ENCODE data around the gene PFKFB3.

PFKFB3 gene

DNA sequence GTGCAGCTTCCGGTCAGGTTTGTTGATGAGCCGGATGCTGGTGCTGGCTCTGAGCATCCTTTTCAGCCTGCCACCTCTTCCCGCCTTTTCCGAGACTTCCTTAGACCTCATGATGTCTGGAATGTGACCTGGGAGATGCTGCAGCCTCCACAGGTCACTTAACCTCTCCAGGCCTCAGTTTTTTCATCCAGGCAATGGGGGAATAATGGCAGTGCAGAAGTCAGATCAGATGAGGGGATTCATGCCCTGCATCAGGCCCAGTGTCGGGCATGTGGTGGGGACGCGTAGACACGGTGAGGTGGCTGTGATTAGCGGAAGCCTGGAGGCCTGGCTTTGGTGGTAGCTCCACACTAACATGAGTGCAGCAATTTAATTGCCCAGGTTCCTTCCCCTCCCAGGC is 24.6 kb downstream of the PFKFB3 start:
- Histone ChIP-seq H3K4me3 (ENCODE audit: low read length) (no peak overlapping the region), H3K27ac (ENCODE audit: low read length) (no peak overlapping the region), H3K9me3 (ENCODE audit: control insufficient read depth, insufficient read depth, low read length) (no peaks in the 10 kb centered on the region), H3K36me3 (ENCODE audit: control insufficient read depth, insufficient read depth, low read length) (peaks cover 41% of the 10 kb centered on the region), H3K4me1 (ENCODE audit: control insufficient read depth, insufficient read depth, low read length) (no peaks in the 10 kb centered on the region; the same call in 1 of the 2 replicates), H3K27me3 (ENCODE audit: control insufficient read depth, insufficient read depth, low read length) (no peaks in the 10 kb centered on the region)
- no CpG with 5 or more reads among the region's 9 CpGs for WGBS (ENCODE audit: insufficient coverage, insufficient read length)
- no peak for DNase-seq (ENCODE audit: low read depth, low spot score)

- H3K27me3 ChIP-seq (ENCODE audit: control insufficient read depth, insufficient read depth, low read length): no peaks in the 10 kb centered on the region
- H3K4me1 ChIP-seq (ENCODE audit: control insufficient read depth, insufficient read depth, low read length): no peaks in the 10 kb centered on the region; the same call in 1 of the 2 replicates
- no peaks in the 10 kb centered on the region for H3K9me3 ChIP-seq (ENCODE audit: control insufficient read depth, insufficient read depth, low read length)
- 100% methylated on average over 2 of the region's 20 CpGs for whole genome bisulfite sequencing (ENCODE audit: insufficient coverage, insufficient read length)
- H3K36me3 ChIP-seq (ENCODE audit: control insufficient read depth, insufficient read depth, low read length): peaks cover 39% of the 10 kb centered on the region
- DNase-seq (ENCODE audit: low read depth, low spot score): no peak
- H3K4me3 ChIP-seq (ENCODE audit: low read length): no peak overlapping the region
- no peak overlapping the region for H3K27ac ChIP-seq (ENCODE audit: low read length)
Measured at GRCh38 chr10:6228010-6228511, 25.3 kb downstream of the PFKFB3 start.

DNA sequence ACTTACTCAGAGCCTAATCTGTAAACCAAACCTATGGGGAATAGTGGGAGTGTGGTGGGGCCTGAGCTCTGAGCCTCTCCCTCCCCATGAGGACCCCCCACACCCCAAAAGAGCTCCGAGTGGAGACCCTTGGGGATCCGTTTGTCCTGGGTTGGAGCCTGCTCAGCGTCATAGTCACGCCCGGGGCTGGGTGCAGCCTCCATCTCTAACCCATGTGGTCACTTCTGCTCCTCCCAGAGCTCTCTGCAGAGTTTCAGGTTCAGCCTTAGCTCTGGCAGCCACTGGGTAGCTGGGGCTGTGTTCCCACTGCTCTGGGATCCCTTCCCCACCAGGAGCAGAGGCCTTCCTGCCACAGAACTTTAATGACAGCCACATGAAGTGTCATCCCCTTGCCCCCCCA is 25.9 kb downstream of the PFKFB3 start:
- Histone ChIP-seq H3K4me1 (ENCODE audit: control insufficient read depth, insufficient read depth, low read length) (no peaks in the 10 kb centered on the region; the same call in 1 of the 2 replicates), H3K27ac (ENCODE audit: low read length) (no peak overlapping the region), H3K4me3 (ENCODE audit: low read length) (no peak overlapping the region), H3K9me3 (ENCODE audit: control insufficient read depth, insufficient read depth, low read length) (no peaks in the 10 kb centered on the region), H3K27me3 (ENCODE audit: control insufficient read depth, insufficient read depth, low read length) (no peaks in the 10 kb centered on the region), H3K36me3 (ENCODE audit: control insufficient read depth, insufficient read depth, low read length) (peaks cover 44% of the 10 kb centered on the region)
- WGBS (ENCODE audit: insufficient coverage, insufficient read length): no CpG with 5 or more reads among the region's 5 CpGs
- DNase-seq (ENCODE audit: low read depth, low spot score): no peak

- no peak for DNase-seq (ENCODE audit: low read depth, low spot score)
- no peak overlapping the region for H3K4me3 ChIP-seq (ENCODE audit: low read length)
- H3K36me3 ChIP-seq (ENCODE audit: control insufficient read depth, insufficient read depth, low read length): peaks cover 43% of the 10 kb centered on the region
- no peaks in the 10 kb centered on the region; the same call in 1 of the 2 replicates for H3K4me1 ChIP-seq (ENCODE audit: control insufficient read depth, insufficient read depth, low read length)
- WGBS (ENCODE audit: insufficient coverage, insufficient read length): no CpG with 5 or more reads among the region's 15 CpGs
- H3K9me3 ChIP-seq (ENCODE audit: control insufficient read depth, insufficient read depth, low read length): no peaks in the 10 kb centered on the region
- no peaks in the 10 kb centered on the region for H3K27me3 ChIP-seq (ENCODE audit: control insufficient read depth, insufficient read depth, low read length)
- no peak overlapping the region for H3K27ac ChIP-seq (ENCODE audit: low read length)
Measured at GRCh38 chr10:6229290-6229689, 26.6 kb downstream of the PFKFB3 start.

GRCh38 chr10:6229746-6230145 is 27.0 kb downstream of the PFKFB3 start:
- Histone ChIP-seq H3K4me1 (ENCODE audit: control insufficient read depth, insufficient read depth, low read length) (no peaks in the 10 kb centered on the region; the same call in 1 of the 2 replicates), H3K9me3 (ENCODE audit: control insufficient read depth, insufficient read depth, low read length) (no peaks in the 10 kb centered on the region), H3K27me3 (ENCODE audit: control insufficient read depth, insufficient read depth, low read length) (no peaks in the 10 kb centered on the region), H3K36me3 (ENCODE audit: control insufficient read depth, insufficient read depth, low read length) (peaks cover 42% of the 10 kb centered on the region), H3K4me3 (ENCODE audit: low read length) (no peak overlapping the region), H3K27ac (ENCODE audit: low read length) (no peak overlapping the region)
- no peak for DNase-seq (ENCODE audit: low read depth, low spot score)
- no CpG with 5 or more reads among the region's 13 CpGs for WGBS (ENCODE audit: insufficient coverage, insufficient read length)

GRCh38 chr10:6230315-6230714 is 27.6 kb downstream of the PFKFB3 start:
- Histone ChIP-seq H3K9me3 (ENCODE audit: control insufficient read depth, insufficient read depth, low read length) (no peaks in the 10 kb centered on the region), H3K4me3 (ENCODE audit: low read length) (no peak overlapping the region), H3K4me1 (ENCODE audit: control insufficient read depth, insufficient read depth, low read length) (no peaks in the 10 kb centered on the region; the same call in 1 of the 2 replicates), H3K27me3 (ENCODE audit: control insufficient read depth, insufficient read depth, low read length) (no peaks in the 10 kb centered on the region), H3K36me3 (ENCODE audit: control insufficient read depth, insufficient read depth, low read length) (peaks cover 37% of the 10 kb centered on the region), H3K27ac (ENCODE audit: low read length) (no peak overlapping the region)
- no peak for DNase-seq (ENCODE audit: low read depth, low spot score)
- WGBS (ENCODE audit: insufficient coverage, insufficient read length): no CpG with 5 or more reads among the region's 2 CpGs

DNA sequence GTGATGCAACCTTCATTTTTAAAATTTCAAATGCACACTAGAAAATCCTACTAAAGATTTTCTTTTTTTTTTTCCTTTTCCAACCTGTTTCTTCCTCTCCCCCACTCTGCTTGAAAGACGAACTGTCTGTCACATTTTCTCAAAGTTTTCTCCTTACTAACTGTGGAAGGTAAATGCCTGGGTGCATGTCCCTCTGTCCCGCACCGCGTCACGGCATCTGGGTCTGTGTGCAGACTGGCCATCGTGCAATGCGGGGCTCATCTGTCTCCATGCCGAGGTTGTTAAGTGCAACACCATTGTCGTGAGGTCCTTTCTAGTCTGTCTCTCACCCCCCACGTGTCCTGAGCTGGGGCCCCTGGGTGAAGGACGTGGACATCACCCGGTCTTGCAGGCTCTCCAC is 28.4 kb downstream of the PFKFB3 start:
- H3K4me3 ChIP-seq (ENCODE audit: low read length): no peak overlapping the region
- H3K27ac ChIP-seq (ENCODE audit: low read length): no peak overlapping the region
- no peaks in the 10 kb centered on the region for H3K9me3 ChIP-seq (ENCODE audit: control insufficient read depth, insufficient read depth, low read length)
- no peaks in the 10 kb centered on the region; the same call in 1 of the 2 replicates for H3K4me1 ChIP-seq (ENCODE audit: control insufficient read depth, insufficient read depth, low read length)
- peaks cover 34% of the 10 kb centered on the region for H3K36me3 ChIP-seq (ENCODE audit: control insufficient read depth, insufficient read depth, low read length)
- WGBS (ENCODE audit: insufficient coverage, insufficient read length): no CpG with 5 or more reads among the region's 12 CpGs
- no peak for DNase-seq (ENCODE audit: low read depth, low spot score)
- H3K27me3 ChIP-seq (ENCODE audit: control insufficient read depth, insufficient read depth, low read length): no peaks in the 10 kb centered on the region

GRCh38 chr10:6231730-6232129 is 29.0 kb downstream of the PFKFB3 start:
- no CpG with 5 or more reads among the region's 13 CpGs for WGBS (ENCODE audit: insufficient coverage, insufficient read length)
- Histone ChIP-seq H3K36me3 (ENCODE audit: control insufficient read depth, insufficient read depth, low read length) (peaks cover 31% of the 10 kb centered on the region), H3K9me3 (ENCODE audit: control insufficient read depth, insufficient read depth, low read length) (no peaks in the 10 kb centered on the region), H3K4me3 (ENCODE audit: low read length) (no peak overlapping the region), H3K27me3 (ENCODE audit: control insufficient read depth, insufficient read depth, low read length) (no peaks in the 10 kb centered on the region), H3K27ac (ENCODE audit: low read length) (no peak overlapping the region), H3K4me1 (ENCODE audit: control insufficient read depth, insufficient read depth, low read length) (no peaks in the 10 kb centered on the region; the same call in 1 of the 2 replicates)
- no peak for DNase-seq (ENCODE audit: low read depth, low spot score)

DNA sequence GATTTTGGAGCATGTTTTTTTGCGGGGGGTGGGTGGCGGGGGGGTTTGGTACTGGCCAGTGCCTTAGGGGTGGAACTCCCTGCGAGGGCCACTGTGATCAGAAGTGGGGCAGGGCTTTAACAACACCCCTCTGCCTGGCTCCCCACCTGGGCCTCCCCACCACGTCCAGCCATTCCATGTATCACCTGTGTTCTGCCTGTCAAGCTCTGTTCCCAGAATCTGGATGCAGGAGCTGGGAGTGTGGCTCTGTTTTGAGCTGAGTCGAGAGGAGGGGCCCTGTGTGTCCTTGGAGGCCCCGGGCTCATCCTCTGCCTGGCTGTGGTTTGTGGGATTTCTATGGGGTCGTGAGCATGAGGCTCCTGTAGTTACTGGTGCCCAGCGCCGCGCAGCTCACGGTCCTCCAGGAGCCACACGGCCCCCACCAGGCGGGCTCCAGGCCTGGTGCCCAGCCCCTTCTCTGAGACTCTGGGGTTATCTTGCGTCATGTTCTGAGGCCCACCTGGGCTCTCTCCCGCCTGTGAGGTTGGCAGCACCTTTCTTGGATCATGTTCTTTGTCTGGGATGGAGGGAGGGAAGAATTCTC is 29.6 kb downstream of the PFKFB3 start:
- Histone ChIP-seq H3K4me3 (ENCODE audit: low read length) (no peak overlapping the region), H3K36me3 (ENCODE audit: control insufficient read depth, insufficient read depth, low read length) (peaks cover 29% of the 10 kb centered on the region), H3K9me3 (ENCODE audit: control insufficient read depth, insufficient read depth, low read length) (no peaks in the 10 kb centered on the region), H3K27me3 (ENCODE audit: control insufficient read depth, insufficient read depth, low read length) (no peaks in the 10 kb centered on the region), H3K27ac (ENCODE audit: low read length) (no peak overlapping the region), H3K4me1 (ENCODE audit: control insufficient read depth, insufficient read depth, low read length) (no peaks in the 10 kb centered on the region; the same call in 1 of the 2 replicates)
- WGBS (ENCODE audit: insufficient coverage, insufficient read length): no CpG with 5 or more reads among the region's 15 CpGs
- DNase-seq (ENCODE audit: low read depth, low spot score): no peak

- Histone ChIP-seq H3K9me3 (ENCODE audit: control insufficient read depth, insufficient read depth, low read length) (no peaks in the 10 kb centered on the region), H3K27ac (ENCODE audit: low read length) (no peak overlapping the region), H3K4me3 (ENCODE audit: low read length) (no peak overlapping the region), H3K27me3 (ENCODE audit: control insufficient read depth, insufficient read depth, low read length) (no peaks in the 10 kb centered on the region), H3K36me3 (ENCODE audit: control insufficient read depth, insufficient read depth, low read length) (peaks cover 23% of the 10 kb centered on the region), H3K4me1 (ENCODE audit: control insufficient read depth, insufficient read depth, low read length) (no peaks in the 10 kb centered on the region; the same call in 1 of the 2 replicates)
- no peak for DNase-seq (ENCODE audit: low read depth, low spot score)
- WGBS (ENCODE audit: insufficient coverage, insufficient read length): no CpG with 5 or more reads among the region's 28 CpGs
Measured at GRCh38 chr10:6232846-6233724, 30.4 kb downstream of the PFKFB3 start.
